ENCODE measurements around the gene FRMPD2. TPM values are rescaled to one million over a fixed set of nuclear protein-coding genes. Genes with fewer than 3 reads are reported as not detected.

The FRMPD2 gene
- total RNA-seq, 1 donor from 2014 or later, result not detected

DNA sequence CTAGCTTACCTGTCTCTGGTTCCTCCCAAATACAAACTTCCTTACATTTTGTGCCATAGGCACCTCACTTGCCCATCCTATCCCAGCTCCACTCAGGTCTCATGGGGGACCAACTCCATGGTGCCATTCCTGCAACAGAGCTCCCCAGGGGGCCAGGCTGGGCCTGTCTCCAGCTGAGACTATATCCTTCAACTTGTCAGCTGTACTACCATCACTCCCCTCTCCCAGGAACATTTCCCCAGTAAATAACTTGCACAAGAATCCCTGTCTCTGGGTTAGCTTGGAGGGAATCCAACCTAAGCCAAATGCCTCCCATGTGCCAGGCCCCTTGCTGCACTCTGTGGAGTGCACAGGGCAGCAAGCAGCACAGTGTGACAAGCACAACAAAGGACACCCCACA is 33.2 kb downstream of the FRMPD2 start:
- Histone ChIP-seq H3K4me3 (no peak overlapping the region), H3K36me3 (no peaks in the 10 kb centered on the region), H3K9me3 (no peaks in the 10 kb centered on the region), H3K4me1 (no peaks in the 10 kb centered on the region), H3K27ac (no peak overlapping the region), H3K27me3 (no peaks in the 10 kb centered on the region)
- intact Hi-C loops (cut with DNase I), result no loop called here
- no peak for DNase-seq (ENCODE audit: low spot score in 2 of 2)
- TF ChIP-seq, protein P1, sequence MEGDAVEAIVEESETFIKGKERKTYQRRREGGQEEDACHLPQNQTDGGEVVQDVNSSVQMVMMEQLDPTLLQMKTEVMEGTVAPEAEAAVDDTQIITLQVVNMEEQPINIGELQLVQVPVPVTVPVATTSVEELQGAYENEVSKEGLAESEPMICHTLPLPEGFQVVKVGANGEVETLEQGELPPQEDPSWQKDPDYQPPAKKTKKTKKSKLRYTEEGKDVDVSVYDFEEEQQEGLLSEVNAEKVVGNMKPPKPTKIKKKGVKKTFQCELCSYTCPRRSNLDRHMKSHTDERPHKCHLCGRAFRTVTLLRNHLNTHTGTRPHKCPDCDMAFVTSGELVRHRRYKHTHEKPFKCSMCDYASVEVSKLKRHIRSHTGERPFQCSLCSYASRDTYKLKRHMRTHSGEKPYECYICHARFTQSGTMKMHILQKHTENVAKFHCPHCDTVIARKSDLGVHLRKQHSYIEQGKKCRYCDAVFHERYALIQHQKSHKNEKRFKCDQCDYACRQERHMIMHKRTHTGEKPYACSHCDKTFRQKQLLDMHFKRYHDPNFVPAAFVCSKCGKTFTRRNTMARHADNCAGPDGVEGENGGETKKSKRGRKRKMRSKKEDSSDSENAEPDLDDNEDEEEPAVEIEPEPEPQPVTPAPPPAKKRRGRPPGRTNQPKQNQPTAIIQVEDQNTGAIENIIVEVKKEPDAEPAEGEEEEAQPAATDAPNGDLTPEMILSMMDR (IDR thresholded peaks at IDR 0.05), result no peak

DNA sequence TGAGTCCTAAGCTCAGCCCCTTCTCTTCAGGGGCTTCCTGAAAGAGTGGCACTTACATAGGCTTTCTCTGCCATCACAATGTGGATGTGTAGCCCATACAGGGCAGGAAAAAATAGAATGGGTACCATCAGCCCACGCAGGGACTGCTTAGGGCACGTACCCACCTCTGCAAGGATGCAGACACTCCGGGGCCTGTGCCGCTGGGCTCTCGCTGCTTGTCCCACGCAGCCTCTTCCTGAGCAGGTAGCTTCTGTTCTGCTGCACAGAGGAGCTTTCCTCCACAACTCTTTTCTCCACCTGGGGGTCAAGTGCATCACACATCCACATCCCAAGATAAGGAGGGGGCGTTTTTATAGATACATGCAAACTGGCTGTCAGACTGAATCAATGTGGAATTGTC is 34.3 kb downstream of the FRMPD2 start:
- Histone ChIP-seq H3K27me3 (no peaks in the 10 kb centered on the region), H3K27ac (no peak overlapping the region), H3K9me3 (no peaks in the 10 kb centered on the region), H3K4me3 (no peak overlapping the region), H3K36me3 (no peaks in the 10 kb centered on the region), H3K4me1 (no peaks in the 10 kb centered on the region)
- intact Hi-C loops (cut with DNase I), result no loop called here
- TF ChIP-seq, protein P1 (IDR thresholded peaks at IDR 0.05), result no peak
- DNase-seq (ENCODE audit: low spot score in 2 of 2), result no peak

DNA sequence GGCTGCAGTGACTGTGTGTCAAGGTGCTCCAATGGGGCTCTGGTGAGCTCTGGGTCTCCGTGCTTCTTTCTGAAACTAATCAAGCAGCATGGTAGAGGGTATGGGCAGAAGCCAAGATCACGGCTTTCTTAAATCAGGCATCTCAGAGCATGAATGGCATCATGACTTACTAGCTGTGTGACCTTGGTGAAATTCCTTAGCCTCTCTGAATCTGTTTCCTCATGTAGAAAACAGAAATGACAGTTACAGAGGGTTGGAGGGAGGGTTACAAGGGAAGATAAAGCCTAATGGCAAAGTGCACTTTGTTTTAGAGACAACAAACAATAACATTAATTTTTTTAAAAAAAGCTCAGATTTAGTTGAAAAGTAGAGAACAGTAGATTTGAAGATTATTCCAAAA is 34.9 kb downstream of the FRMPD2 start:
- no peaks in the 10 kb centered on the region for H3K9me3 ChIP-seq
- H3K4me3 ChIP-seq, result no peak overlapping the region
- intact Hi-C loops (cut with DNase I), result no loop called here
- no peaks in the 10 kb centered on the region for H3K4me1 ChIP-seq
- no peak for DNase-seq (ENCODE audit: low spot score in 2 of 2)
- H3K27ac ChIP-seq, result no peak overlapping the region
- TF ChIP-seq, protein P1 (IDR thresholded peaks at IDR 0.05), result no peak
- H3K27me3 ChIP-seq, result no peaks in the 10 kb centered on the region
- no peaks in the 10 kb centered on the region for H3K36me3 ChIP-seq

DNA sequence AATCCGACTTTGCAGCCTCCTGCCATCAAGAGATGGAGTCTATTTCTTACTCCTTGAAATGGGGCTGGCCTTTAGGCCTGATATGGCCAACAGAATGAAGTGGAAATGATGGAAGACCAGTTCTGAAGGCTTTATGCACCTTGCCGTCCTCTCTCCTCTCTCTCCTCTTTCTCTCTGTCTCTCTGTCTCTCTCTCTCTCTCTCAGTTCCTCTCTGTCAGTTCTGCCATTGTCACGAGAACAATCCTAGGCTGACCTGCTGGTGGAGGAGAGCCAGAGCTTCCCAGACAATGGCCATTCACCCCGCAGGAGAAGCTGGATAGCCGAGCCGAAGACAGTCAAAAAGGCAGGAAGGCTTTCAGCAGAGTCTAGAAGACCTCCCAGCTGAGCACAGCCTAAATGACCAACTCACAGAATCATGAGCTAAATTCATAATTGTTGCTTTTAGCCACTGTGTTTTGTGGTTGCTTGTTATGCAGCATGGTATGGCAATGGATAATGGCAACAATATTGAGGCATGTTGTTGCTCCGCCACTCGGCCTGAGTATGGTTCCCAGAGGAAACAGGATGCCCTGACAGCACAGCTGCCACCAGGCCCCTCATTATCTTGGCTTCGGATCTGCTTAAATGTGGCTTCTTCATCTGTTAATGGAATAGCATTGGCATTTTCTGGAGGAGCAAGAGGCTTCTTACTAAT is 35.5 kb downstream of the FRMPD2 start:
- no peak for DNase-seq (ENCODE audit: low spot score in 2 of 2)

DNA sequence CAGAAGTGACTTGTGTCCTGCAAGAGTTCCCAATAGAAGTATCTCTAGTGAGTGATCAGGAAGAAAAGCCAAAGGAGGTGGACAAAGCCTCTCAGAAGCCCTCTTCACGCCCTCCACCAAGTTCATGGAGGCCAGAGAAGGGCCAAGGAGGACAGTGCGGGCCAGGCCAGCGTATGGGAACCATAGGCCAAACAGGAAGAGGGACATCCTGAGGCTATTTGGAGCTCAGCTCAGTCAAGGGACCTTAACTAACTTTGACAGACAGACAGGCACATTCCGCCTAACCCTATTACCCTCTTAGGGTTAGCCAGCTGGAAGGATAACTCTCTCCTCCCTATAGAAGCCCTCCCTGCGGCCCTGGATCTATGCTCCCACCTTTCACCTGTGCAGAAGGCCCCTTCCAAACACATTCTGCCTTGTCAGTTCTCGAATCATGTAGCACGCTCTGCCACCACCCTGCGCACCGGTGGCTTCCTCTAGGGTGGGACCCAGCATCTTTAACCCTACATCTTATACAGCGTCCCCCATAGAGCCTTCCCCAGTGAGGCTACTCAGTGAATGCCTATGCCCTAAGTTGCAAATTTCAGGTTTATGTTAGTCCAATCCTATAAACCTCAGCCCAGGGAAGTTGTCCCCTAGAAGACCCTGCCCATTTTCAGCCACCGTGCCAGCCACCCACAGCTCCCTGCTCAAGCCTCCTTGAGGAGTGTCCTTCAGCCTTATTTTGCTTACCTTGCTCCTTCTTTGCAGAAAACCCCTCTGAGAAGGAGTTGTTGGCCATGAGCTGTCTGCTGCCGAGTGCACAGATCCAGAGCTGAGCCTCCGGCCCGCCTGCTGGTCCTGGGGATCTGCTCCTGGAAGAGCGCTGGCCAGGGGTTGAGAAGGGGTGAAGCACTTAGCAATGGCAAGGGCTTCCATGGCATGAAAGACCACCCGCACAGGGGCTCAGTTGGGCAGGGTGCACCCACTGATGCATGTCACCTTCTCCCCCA is 36.9 kb downstream of the FRMPD2 start:
- Histone ChIP-seq H3K36me3 (no peaks in the 10 kb centered on the region), H3K9me3 (no peaks in the 10 kb centered on the region), H3K4me3 (no peak overlapping the region), H3K4me1 (no peaks in the 10 kb centered on the region), H3K27ac (no peak overlapping the region), H3K27me3 (no peaks in the 10 kb centered on the region)
- DNase-seq (ENCODE audit: low spot score in 2 of 2), result no peak
- TF ChIP-seq, protein P1 (IDR thresholded peaks at IDR 0.05), result no peak
- intact Hi-C loops (cut with DNase I), result no loop called here

More for the DNA sequence above, 35.5 kb downstream of the FRMPD2 start:
- no peak overlapping the region for H3K4me3 ChIP-seq
- H3K9me3 ChIP-seq, result no peaks in the 10 kb centered on the region
- no peak overlapping the region for H3K27ac ChIP-seq
- intact Hi-C loops (cut with DNase I), result no loop called here
- H3K27me3 ChIP-seq, result no peaks in the 10 kb centered on the region
- TF ChIP-seq, protein P1 (IDR thresholded peaks at IDR 0.05), result no peak
- H3K4me1 ChIP-seq, result no peaks in the 10 kb centered on the region
- H3K36me3 ChIP-seq, result no peaks in the 10 kb centered on the region

Data from ascending aorta (tissue), 2 donors.